HepG2 (cell line): ENCODE measurements around the gene SLC25A11. TPM values are rescaled to one million over a fixed set of nuclear protein-coding genes. Genes with fewer than 3 reads are reported as not detected.

Experiments
- ASH2L ChIP-seq: fragments of 300-600, 200-600 bp; sonication (generic); IDR thresholded peaks from 2 replicates; pipeline ENCODE4 v1.7.0; 2017; ENCODE audit warnings: low read depth, mild to moderate bottlenecking, moderate library complexity, mixed read lengths, low read length; ENCODE audit not compliant: insufficient read length
- FOSL2 ChIP-seq: sonication (generic); formaldehyde crosslinking; IDR thresholded peaks from 2 replicates; pipeline ENCODE4 v1.4.0; 2020; ENCODE audit warnings: missing genetic modification reagents
- FOXO1 ChIP-seq: sonication (generic); formaldehyde crosslinking; IDR thresholded peaks from 2 replicates; pipeline ENCODE4 v1.4.0; 2020; ENCODE audit warnings: missing genetic modification reagents
- GABPB1 ChIP-seq: IDR thresholded peaks from 2 replicates; pipeline ENCODE4 v1.6.1; 2016; ENCODE audit warnings: mild to moderate bottlenecking, missing genetic modification reagents, moderate library complexity, missing compliant biosample characterization
- HOXA3 ChIP-seq: sonication (generic); formaldehyde crosslinking; IDR thresholded peaks from 2 replicates; pipeline ENCODE4 v1.5.0; 2020; ENCODE audit warnings: missing genetic modification reagents
- MXI1 ChIP-seq: IDR thresholded peaks from 3 replicates; pipeline ENCODE4 v1.6.1; 2012; ENCODE audit warnings: low read depth, low read length, inconsistent platforms, borderline replicate concordance
- MYNN ChIP-seq: sonication (generic); formaldehyde crosslinking; IDR thresholded peaks from 2 replicates; pipeline ENCODE4 v1.4.0; 2020; ENCODE audit warnings: mild to moderate bottlenecking, low read depth, missing genetic modification reagents
- NFYB ChIP-seq: sonication (generic); formaldehyde crosslinking; IDR thresholded peaks from 2 replicates; pipeline ENCODE4 v1.4.0; 2020; ENCODE audit warnings: missing genetic modification reagents
- NR1H2 ChIP-seq: sonication (generic); formaldehyde crosslinking; IDR thresholded peaks from 2 replicates; pipeline ENCODE4 v1.8.1; 2022; ENCODE audit warnings: low read depth, missing genetic modification reagents, borderline replicate concordance
- TGIF2 ChIP-seq: IDR thresholded peaks from 2 replicates; pipeline ENCODE4 v1.6.1; 2016; ENCODE audit warnings: control low read depth, missing compliant biosample characterization
- ZBTB8A ChIP-seq: sonication (generic); formaldehyde crosslinking; IDR thresholded peaks from 2 replicates; pipeline ENCODE4 v1.4.0; 2020; ENCODE audit warnings: mild to moderate bottlenecking, low read depth, missing genetic modification reagents, borderline replicate concordance
- ZC3H13 ChIP-seq: sonication (generic); formaldehyde crosslinking; IDR thresholded peaks from 2 replicates; pipeline ENCODE4 v1.8.1; 2023; ENCODE audit warnings: mild to moderate bottlenecking, missing genetic modification reagents, moderate library complexity
- ZFP36L1 ChIP-seq: sonication (generic); formaldehyde crosslinking; IDR thresholded peaks from 2 replicates; pipeline ENCODE4 v1.8.0; 2022; ENCODE audit warnings: mild to moderate bottlenecking, missing genetic modification reagents, moderate library complexity
- ZMAT3 ChIP-seq: sonication (generic); formaldehyde crosslinking; conservative IDR thresholded peaks from 2 replicates; pipeline ENCODE4 v1.7.0; 2021; ENCODE audit warnings: missing genetic modification reagents
- ZNF121 ChIP-seq: sonication (generic); formaldehyde crosslinking; IDR thresholded peaks from 2 replicates; pipeline ENCODE4 v1.5.0; 2020; ENCODE audit warnings: mild to moderate bottlenecking, missing genetic modification reagents
- ZNF205 ChIP-seq: IDR thresholded peaks from 2 replicates; pipeline ENCODE4 v1.6.1; 2018; ENCODE audit warnings: missing biosample characterization, missing genetic modification reagents
- ZNF256 ChIP-seq: sonication (generic); formaldehyde crosslinking; conservative IDR thresholded peaks from 2 replicates; pipeline ENCODE4 v1.4.0; 2020; ENCODE audit warnings: missing genetic modification reagents
- ZNF296 ChIP-seq: sonication (generic); formaldehyde crosslinking; conservative IDR thresholded peaks from 2 replicates; pipeline ENCODE4 v1.5.0; 2020; ENCODE audit warnings: mild to moderate bottlenecking, missing genetic modification reagents
- ZNF430 ChIP-seq: sonication (generic); formaldehyde crosslinking; IDR thresholded peaks from 2 replicates; pipeline ENCODE4 v1.9.0; 2021; ENCODE audit warnings: mild to moderate bottlenecking, missing genetic modification reagents
- ZNF543 ChIP-seq: sonication (generic); formaldehyde crosslinking; IDR thresholded peaks from 2 replicates; pipeline ENCODE4 v1.4.0; 2020; ENCODE audit warnings: mild to moderate bottlenecking, missing genetic modification reagents
- ZNF598 ChIP-seq: sonication (generic); formaldehyde crosslinking; IDR thresholded peaks from 2 replicates; pipeline ENCODE4 v1.5.1; 2020; ENCODE audit warnings: mild to moderate bottlenecking, missing genetic modification reagents, borderline replicate concordance
- ZNF749 ChIP-seq: sonication (generic); formaldehyde crosslinking; IDR thresholded peaks from 2 replicates; pipeline ENCODE4 v1.8.0; 2022; ENCODE audit warnings: mild to moderate bottlenecking, missing genetic modification reagents, moderate library complexity, borderline replicate concordance
- ZNF781 ChIP-seq: sonication (generic); formaldehyde crosslinking; IDR thresholded peaks from 2 replicates; pipeline ENCODE4 v1.5.1; 2020; ENCODE audit warnings: borderline replicate concordance, mild to moderate bottlenecking, missing genetic modification reagents; ENCODE audit errors: not compliant biosample characterization
- polyA plus RNA-seq, 8 experiments: library from polyadenylated mRNA; depleted of rRNA in 3 of 8; stranded (reverse) in 7 of 8; unstranded in 1 of 8; fragments of >200 nt; fragmentation: Illumina TruSeq in 4 of 8; extraction: Trizol in 4 of 8; gene quantifications; 2 replicates each; pipeline versions ENCODE4 v1.2.1 to v1.2.3, GENCODE V29; 2011 to 2016; ENCODE audit warnings: low read depth in 4 of 8, missing spikeins in 1 of 8, mixed read lengths in 1 of 8; ENCODE audit not compliant: insufficient read depth in 1 of 8
- total RNA-seq, 5 experiments: library from RNA; depleted of rRNA; stranded (reverse); fragments of >200 nt; fragmentation: Illumina TruSeq; extraction: Trizol; gene quantifications; 2 replicates each; pipeline ENCODE4 v1.2.3, GENCODE V29; 2016; ENCODE audit warnings: low read depth in 1 of 5
- TF ChIP-seq, protein P1 (sequence below): sonication (generic); formaldehyde crosslinking; IDR thresholded peaks from 2 replicates; pipeline ENCODE4 v1.4.0; 2020; ENCODE audit warnings: missing genetic modification reagents
- TF ChIP-seq, protein P2 (sequence below): IDR thresholded peaks from 2 replicates; pipeline ENCODE4 v1.6.1; 2016; ENCODE audit warnings: missing compliant biosample characterization, missing genetic modification reagents, borderline replicate concordance
- TF ChIP-seq, protein P3 (sequence below): sonication (generic); formaldehyde crosslinking; IDR thresholded peaks from 2 replicates; pipeline ENCODE4 v1.5.0; 2020; ENCODE audit warnings: mild to moderate bottlenecking, missing genetic modification reagents
- TF ChIP-seq, protein P4 (sequence below): sonication (generic); formaldehyde crosslinking; IDR thresholded peaks from 2 replicates; pipeline ENCODE4 v1.4.0; 2020; ENCODE audit warnings: mild to moderate bottlenecking, missing genetic modification reagents

The SLC25A11 gene
- total and polyA plus RNA-seq, 2 of the 13 experiments (the other 11 are each of a cell fraction or from before 2014, with no cell fraction given) = 35.4 to 47.2 TPM

DNA sequence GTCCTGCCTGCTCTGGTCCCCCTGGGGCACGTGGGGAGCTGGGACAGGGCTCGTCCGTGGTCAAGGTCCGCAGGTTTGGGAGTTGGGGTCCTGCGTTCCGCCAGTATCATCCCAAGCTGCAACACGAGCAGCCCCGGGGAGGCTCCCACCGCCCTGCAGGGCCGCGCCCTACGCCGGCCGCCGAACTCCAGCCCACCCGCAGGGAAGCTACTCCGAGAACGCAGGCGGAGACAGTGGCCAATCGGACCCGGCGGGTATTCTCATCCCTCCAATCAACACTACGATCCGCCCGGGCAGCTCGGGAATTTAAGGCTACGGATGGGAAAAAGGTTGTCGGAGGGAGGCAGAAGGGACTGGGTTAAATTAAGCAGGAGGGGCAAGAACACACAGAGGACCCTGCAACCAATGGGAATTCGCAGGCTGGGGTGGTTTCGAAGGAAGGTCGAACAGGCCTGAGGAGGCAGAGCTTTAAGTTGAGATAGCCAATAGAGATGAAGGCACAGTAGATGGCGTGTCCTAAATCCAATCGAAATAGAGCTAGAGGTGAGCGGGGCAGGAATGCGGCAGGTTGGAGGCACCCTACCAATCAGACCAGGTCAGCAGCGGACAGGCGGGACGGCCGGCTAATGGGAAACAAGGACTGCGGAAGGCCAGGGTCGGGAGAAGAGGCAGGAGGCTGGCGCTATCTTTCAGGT, 27.1 kb upstream of the SLC25A11 start (continued):
- TF ChIP-seq, protein P1, sequence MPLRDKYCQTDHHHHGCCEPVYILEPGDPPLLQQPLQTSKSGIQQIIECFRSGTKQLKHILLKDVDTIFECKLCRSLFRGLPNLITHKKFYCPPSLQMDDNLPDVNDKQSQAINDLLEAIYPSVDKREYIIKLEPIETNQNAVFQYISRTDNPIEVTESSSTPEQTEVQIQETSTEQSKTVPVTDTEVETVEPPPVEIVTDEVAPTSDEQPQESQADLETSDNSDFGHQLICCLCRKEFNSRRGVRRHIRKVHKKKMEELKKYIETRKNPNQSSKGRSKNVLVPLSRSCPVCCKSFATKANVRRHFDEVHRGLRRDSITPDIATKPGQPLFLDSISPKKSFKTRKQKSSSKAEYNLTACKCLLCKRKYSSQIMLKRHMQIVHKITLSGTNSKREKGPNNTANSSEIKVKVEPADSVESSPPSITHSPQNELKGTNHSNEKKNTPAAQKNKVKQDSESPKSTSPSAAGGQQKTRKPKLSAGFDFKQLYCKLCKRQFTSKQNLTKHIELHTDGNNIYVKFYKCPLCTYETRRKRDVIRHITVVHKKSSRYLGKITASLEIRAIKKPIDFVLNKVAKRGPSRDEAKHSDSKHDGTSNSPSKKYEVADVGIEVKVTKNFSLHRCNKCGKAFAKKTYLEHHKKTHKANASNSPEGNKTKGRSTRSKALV (CRISPR knock-in tag) = 0 out of 2 replicates have a peak, but pooled peaks have one; percentile 18
- TF ChIP-seq, protein P2, sequence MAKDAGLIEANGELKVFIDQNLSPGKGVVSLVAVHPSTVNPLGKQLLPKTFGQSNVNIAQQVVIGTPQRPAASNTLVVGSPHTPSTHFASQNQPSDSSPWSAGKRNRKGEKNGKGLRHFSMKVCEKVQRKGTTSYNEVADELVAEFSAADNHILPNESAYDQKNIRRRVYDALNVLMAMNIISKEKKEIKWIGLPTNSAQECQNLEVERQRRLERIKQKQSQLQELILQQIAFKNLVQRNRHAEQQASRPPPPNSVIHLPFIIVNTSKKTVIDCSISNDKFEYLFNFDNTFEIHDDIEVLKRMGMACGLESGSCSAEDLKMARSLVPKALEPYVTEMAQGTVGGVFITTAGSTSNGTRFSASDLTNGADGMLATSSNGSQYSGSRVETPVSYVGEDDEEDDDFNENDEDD = peak; percentile 57; the same call in 1 of the 2 replicates
- TF ChIP-seq TGIF2 (peak; percentile 20; the same call in 1 of the 2 replicates), NFYB (peak; percentile 97), ZNF256 (CRISPR knock-in tag) (no peak), ZNF296 (CRISPR knock-in tag) (0 out of 2 replicates have a peak, but pooled peaks have one; percentile 63), ZNF781 (CRISPR knock-in tag) (peak; percentile 49), ZNF749 (CRISPR knock-in tag) (no peak), GABPB1 (CRISPR knock-in tag) (peak; percentile 64), NR1H2 (CRISPR knock-in tag) (no peak), ZC3H13 (no peak), ZMAT3 (no peak), ASH2L (no peak), ZBTB8A (CRISPR knock-in tag) (no peak), ZNF205 (CRISPR knock-in tag) (no peak), MYNN (CRISPR knock-in tag) (no peak), ZNF121 (no peak), FOXO1 (no peak; the same call in 1 of the 2 replicates), HOXA3 (CRISPR knock-in tag) (0 out of 2 replicates have a peak, but pooled peaks have one; percentile 24), MXI1 (no peak), ZFP36L1 (CRISPR knock-in tag) (peak; percentile 14; the same call in 1 of the 2 replicates), ZNF543 (CRISPR knock-in tag) (peak; percentile 82; the same call in 1 of the 2 replicates), FOSL2 (CRISPR knock-in tag) (peak; percentile 19; the same call in 1 of the 2 replicates), ZNF598 (CRISPR knock-in tag) (0 out of 2 replicates have a peak, but pooled peaks have one; percentile 19), ZNF430 (peak; percentile 66; the same call in 1 of the 2 replicates)
- TF ChIP-seq, protein P3, sequence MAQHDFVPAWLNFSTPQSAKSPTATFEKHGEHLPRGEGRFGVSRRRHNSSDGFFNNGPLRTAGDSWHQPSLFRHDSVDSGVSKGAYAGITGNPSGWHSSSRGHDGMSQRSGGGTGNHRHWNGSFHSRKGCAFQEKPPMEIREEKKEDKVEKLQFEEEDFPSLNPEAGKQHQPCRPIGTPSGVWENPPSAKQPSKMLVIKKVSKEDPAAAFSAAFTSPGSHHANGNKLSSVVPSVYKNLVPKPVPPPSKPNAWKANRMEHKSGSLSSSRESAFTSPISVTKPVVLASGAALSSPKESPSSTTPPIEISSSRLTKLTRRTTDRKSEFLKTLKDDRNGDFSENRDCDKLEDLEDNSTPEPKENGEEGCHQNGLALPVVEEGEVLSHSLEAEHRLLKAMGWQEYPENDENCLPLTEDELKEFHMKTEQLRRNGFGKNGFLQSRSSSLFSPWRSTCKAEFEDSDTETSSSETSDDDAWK (CRISPR knock-in tag) = no peak
- TF ChIP-seq, protein P4, sequence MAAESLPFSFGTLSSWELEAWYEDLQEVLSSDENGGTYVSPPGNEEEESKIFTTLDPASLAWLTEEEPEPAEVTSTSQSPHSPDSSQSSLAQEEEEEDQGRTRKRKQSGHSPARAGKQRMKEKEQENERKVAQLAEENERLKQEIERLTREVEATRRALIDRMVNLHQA (CRISPR knock-in tag) = no peak
